ENCODE results near the gene RBBP5. TPM values are rescaled to one million over a fixed set of nuclear protein-coding genes. Genes with fewer than 3 reads are reported as not detected.

Gene RBBP5
- total RNA-seq, 1 donor from 2014 or later, result 18.7 TPM

GRCh38 chr1:205053296-205053695 lies 68.5 kb downstream of the RBBP5 start:
- Mint-ChIP-seq H3K4me3 (ENCODE audit: unreplicated experiment) (no peak overlapping the region), H3K27me3 (ENCODE audit: low read depth, unreplicated experiment) (peaks cover 66% of the 10 kb centered on the region), H3K9me3 (ENCODE audit: unreplicated experiment) (no peaks in the 10 kb centered on the region), H3K27ac (ENCODE audit: unreplicated experiment) (no peak overlapping the region), H3K4me1 (ENCODE audit: low read depth, unreplicated experiment) (peaks cover 5% of the 10 kb centered on the region), H3K36me3 (ENCODE audit: low read depth, unreplicated experiment) (no peaks in the 10 kb centered on the region)
- Histone ChIP-seq H3K4me1 (ENCODE audit: insufficient read depth, low read length) (no peaks in the 10 kb centered on the region), H3K27me3 (ENCODE audit: insufficient read depth, low read length) (peaks cover 23% of the 10 kb centered on the region), H3K9ac (ENCODE audit: low read length) (no peak overlapping the region), H3K36me3 (ENCODE audit: insufficient read depth, low read length) (no peaks in the 10 kb centered on the region), H4K20me1 (ENCODE audit: insufficient read depth, low read length) (no peaks in the 10 kb centered on the region), H3K9me3 (ENCODE audit: insufficient read depth, low read depth, low read length) (no peaks in the 10 kb centered on the region), H3K4me2 (ENCODE audit: low read length) (no peak overlapping the region), H3K4me3 (ENCODE audit: insufficient read depth, low read depth, low read length) (no peak overlapping the region), H2AFZ (ENCODE audit: low read depth, low read length) (no peak overlapping the region), H3K79me2 (ENCODE audit: insufficient read depth, low read length) (no peaks in the 10 kb centered on the region), H3K27ac (ENCODE audit: low read depth, low read length) (no peak overlapping the region)
- DNase-seq (ENCODE audit: low read depth), result no peak
- no peak for FAIRE-seq
- TF ChIP-seq CTCF (IDR thresholded peaks at IDR 0.05; ENCODE audit: insufficient read depth, low read depth, low read length) (no peak), EZH2 (IDR thresholded peaks at IDR 0.05; ENCODE audit: insufficient read depth, low read length) (no peak)

- DNase-seq (ENCODE audit: low read depth) (no peak), FAIRE-seq (no peak)
- Histone ChIP-seq H3K27me3 (ENCODE audit: insufficient read depth, low read length) (peaks cover 25% of the 10 kb centered on the region), H3K4me3 (ENCODE audit: insufficient read depth, low read depth, low read length) (no peak overlapping the region), H3K9me3 (ENCODE audit: insufficient read depth, low read depth, low read length) (no peaks in the 10 kb centered on the region), H4K20me1 (ENCODE audit: insufficient read depth, low read length) (no peaks in the 10 kb centered on the region), H3K79me2 (ENCODE audit: insufficient read depth, low read length) (no peaks in the 10 kb centered on the region), H3K36me3 (ENCODE audit: insufficient read depth, low read length) (no peaks in the 10 kb centered on the region), H3K27ac (ENCODE audit: low read depth, low read length) (no peak overlapping the region), H3K4me1 (ENCODE audit: insufficient read depth, low read length) (no peaks in the 10 kb centered on the region), H3K4me2 (ENCODE audit: low read length) (no peak overlapping the region), H3K9ac (ENCODE audit: low read length) (no peak overlapping the region), H2AFZ (ENCODE audit: low read depth, low read length) (no peak overlapping the region)
- Mint-ChIP-seq H3K9me3 (ENCODE audit: unreplicated experiment) (no peaks in the 10 kb centered on the region), H3K27me3 (ENCODE audit: low read depth, unreplicated experiment) (peaks cover 70% of the 10 kb centered on the region), H3K4me3 (ENCODE audit: unreplicated experiment) (no peak overlapping the region), H3K36me3 (ENCODE audit: low read depth, unreplicated experiment) (no peaks in the 10 kb centered on the region), H3K27ac (ENCODE audit: unreplicated experiment) (no peak overlapping the region), H3K4me1 (ENCODE audit: low read depth, unreplicated experiment) (peaks cover 5% of the 10 kb centered on the region)
- TF ChIP-seq CTCF (IDR thresholded peaks at IDR 0.05; ENCODE audit: insufficient read depth, low read depth, low read length) (no peak), EZH2 (IDR thresholded peaks at IDR 0.05; ENCODE audit: insufficient read depth, low read length) (no peak)
These were observed 69.1 kb downstream of the RBBP5 start for GRCh38 chr1:205052690-205053089.

GRCh38 chr1:205049479-205049878 lies 72.3 kb downstream of the RBBP5 start:
- Histone ChIP-seq H3K4me1 (ENCODE audit: insufficient read depth, low read length) (no peaks in the 10 kb centered on the region), H3K27me3 (ENCODE audit: insufficient read depth, low read length) (peaks cover 53% of the 10 kb centered on the region), H3K4me2 (ENCODE audit: low read length) (no peak overlapping the region), H4K20me1 (ENCODE audit: insufficient read depth, low read length) (no peaks in the 10 kb centered on the region), H2AFZ (ENCODE audit: low read depth, low read length) (no peak overlapping the region), H3K4me3 (ENCODE audit: insufficient read depth, low read depth, low read length) (no peak overlapping the region), H3K27ac (ENCODE audit: low read depth, low read length) (no peak overlapping the region), H3K36me3 (ENCODE audit: insufficient read depth, low read length) (no peaks in the 10 kb centered on the region), H3K9ac (ENCODE audit: low read length) (no peak overlapping the region), H3K9me3 (ENCODE audit: insufficient read depth, low read depth, low read length) (no peaks in the 10 kb centered on the region), H3K79me2 (ENCODE audit: insufficient read depth, low read length) (no peaks in the 10 kb centered on the region)
- FAIRE-seq, result no peak
- Mint-ChIP-seq H3K27me3 (ENCODE audit: low read depth, unreplicated experiment) (peaks cover 80% of the 10 kb centered on the region), H3K4me3 (ENCODE audit: unreplicated experiment) (no peak overlapping the region), H3K36me3 (ENCODE audit: low read depth, unreplicated experiment) (no peaks in the 10 kb centered on the region), H3K27ac (ENCODE audit: unreplicated experiment) (no peak overlapping the region), H3K4me1 (ENCODE audit: low read depth, unreplicated experiment) (peaks cover 3% of the 10 kb centered on the region), H3K9me3 (ENCODE audit: unreplicated experiment) (peaks cover 2% of the 10 kb centered on the region)
- no peak for DNase-seq (ENCODE audit: low read depth)
- TF ChIP-seq CTCF (IDR thresholded peaks at IDR 0.05; ENCODE audit: insufficient read depth, low read depth, low read length) (no peak), EZH2 (IDR thresholded peaks at IDR 0.05; ENCODE audit: insufficient read depth, low read length) (no peak)

Data from astrocyte (in vitro differentiated cells and primary cell).